ENCODE results near the gene P2RX7.

Gene P2RX7

GRCh38 chr12:121167232-121167820 lies 34.6 kb downstream of the P2RX7 start:
- DNase-seq, result no peak
- Mint-ChIP-seq H3K27ac (no peak overlapping the region), H3K4me1 (peaks cover 26% of the 10 kb centered on the region), H3K27me3 (ENCODE audit: low read depth, poor library complexity) (peaks cover 9% of the 10 kb centered on the region), H3K4me3 (no peak overlapping the region), H3K9me3 (no peaks in the 10 kb centered on the region), H3K36me3 (ENCODE audit: low read depth) (no peaks in the 10 kb centered on the region)
- TF ChIP-seq, protein P1, sequence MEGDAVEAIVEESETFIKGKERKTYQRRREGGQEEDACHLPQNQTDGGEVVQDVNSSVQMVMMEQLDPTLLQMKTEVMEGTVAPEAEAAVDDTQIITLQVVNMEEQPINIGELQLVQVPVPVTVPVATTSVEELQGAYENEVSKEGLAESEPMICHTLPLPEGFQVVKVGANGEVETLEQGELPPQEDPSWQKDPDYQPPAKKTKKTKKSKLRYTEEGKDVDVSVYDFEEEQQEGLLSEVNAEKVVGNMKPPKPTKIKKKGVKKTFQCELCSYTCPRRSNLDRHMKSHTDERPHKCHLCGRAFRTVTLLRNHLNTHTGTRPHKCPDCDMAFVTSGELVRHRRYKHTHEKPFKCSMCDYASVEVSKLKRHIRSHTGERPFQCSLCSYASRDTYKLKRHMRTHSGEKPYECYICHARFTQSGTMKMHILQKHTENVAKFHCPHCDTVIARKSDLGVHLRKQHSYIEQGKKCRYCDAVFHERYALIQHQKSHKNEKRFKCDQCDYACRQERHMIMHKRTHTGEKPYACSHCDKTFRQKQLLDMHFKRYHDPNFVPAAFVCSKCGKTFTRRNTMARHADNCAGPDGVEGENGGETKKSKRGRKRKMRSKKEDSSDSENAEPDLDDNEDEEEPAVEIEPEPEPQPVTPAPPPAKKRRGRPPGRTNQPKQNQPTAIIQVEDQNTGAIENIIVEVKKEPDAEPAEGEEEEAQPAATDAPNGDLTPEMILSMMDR (IDR thresholded peaks at IDR 0.05), result no peak

DNA sequence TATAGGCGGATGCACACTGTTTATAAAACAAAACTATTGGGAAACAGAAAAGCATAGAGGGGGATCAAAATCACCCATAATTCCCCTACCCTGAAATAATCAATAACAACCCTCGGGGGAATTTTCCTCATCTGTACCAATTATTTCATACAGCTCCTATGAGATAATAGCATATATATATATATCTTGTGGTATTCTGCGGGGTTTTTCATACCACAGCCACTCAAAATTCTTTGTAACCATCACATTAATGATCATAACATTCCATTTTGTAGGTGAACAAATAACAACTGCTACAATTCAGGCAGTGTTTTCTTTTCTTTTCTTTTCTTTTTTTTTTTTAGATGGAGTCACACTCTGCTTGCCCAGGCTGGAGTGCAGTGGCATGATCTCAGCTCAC lies 35.3 kb downstream of the P2RX7 start:
- H3K4me3 Mint-ChIP-seq, result no peak overlapping the region
- no peak for DNase-seq
- no peaks in the 10 kb centered on the region for H3K36me3 Mint-ChIP-seq (ENCODE audit: low read depth)
- H3K27me3 Mint-ChIP-seq (ENCODE audit: low read depth, poor library complexity), result peaks cover 9% of the 10 kb centered on the region
- peaks cover 26% of the 10 kb centered on the region for H3K4me1 Mint-ChIP-seq
- TF ChIP-seq, protein P1 (IDR thresholded peaks at IDR 0.05), result no peak
- H3K9me3 Mint-ChIP-seq, result no peaks in the 10 kb centered on the region
- no peak overlapping the region for H3K27ac Mint-ChIP-seq

DNA sequence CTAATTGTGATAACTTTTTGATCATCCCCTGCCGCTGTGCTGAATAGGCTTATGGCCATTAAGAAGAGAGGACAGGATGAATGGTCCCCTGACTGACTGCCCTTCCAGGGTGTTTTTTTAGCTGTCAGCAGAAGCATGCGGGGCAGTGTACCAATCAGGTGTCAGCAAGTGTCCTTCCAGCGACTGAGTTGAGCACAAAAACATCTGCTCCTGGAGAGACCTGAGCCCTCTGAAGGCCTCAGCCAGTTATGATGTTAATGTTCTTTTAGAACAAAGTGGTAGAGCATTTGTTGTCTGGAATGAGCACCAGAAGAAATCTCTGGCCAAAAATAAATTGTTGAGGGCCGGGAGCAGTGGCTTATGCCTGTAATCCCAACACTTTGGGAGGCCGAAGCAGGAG lies 37.5 kb downstream of the P2RX7 start:
- Mint-ChIP-seq H3K4me3 (no peak overlapping the region), H3K36me3 (ENCODE audit: low read depth) (no peaks in the 10 kb centered on the region), H3K4me1 (peaks cover 32% of the 10 kb centered on the region), H3K9me3 (no peaks in the 10 kb centered on the region), H3K27ac (no peak overlapping the region), H3K27me3 (ENCODE audit: low read depth, poor library complexity) (peaks cover 16% of the 10 kb centered on the region)
- no peak for DNase-seq
- TF ChIP-seq, protein P1 (IDR thresholded peaks at IDR 0.05), result no peak

GRCh38 chr12:121170611-121171260 lies 38.1 kb downstream of the P2RX7 start:
- no peaks in the 10 kb centered on the region for H3K36me3 Mint-ChIP-seq (ENCODE audit: low read depth)
- H3K27me3 Mint-ChIP-seq (ENCODE audit: low read depth, poor library complexity), result peaks cover 16% of the 10 kb centered on the region
- TF ChIP-seq, protein P1 (IDR thresholded peaks at IDR 0.05), result no peak
- no peak for DNase-seq
- peak overlapping the region; percentile 86 for H3K27ac Mint-ChIP-seq
- H3K9me3 Mint-ChIP-seq, result no peaks in the 10 kb centered on the region
- H3K4me3 Mint-ChIP-seq, result no peak overlapping the region
- H3K4me1 Mint-ChIP-seq, result peaks cover 32% of the 10 kb centered on the region

- Mint-ChIP-seq H3K27me3 (ENCODE audit: low read depth, poor library complexity) (peaks cover 11% of the 10 kb centered on the region), H3K27ac (no peak overlapping the region), H3K9me3 (no peaks in the 10 kb centered on the region), H3K36me3 (ENCODE audit: low read depth) (no peaks in the 10 kb centered on the region), H3K4me1 (peaks cover 38% of the 10 kb centered on the region), H3K4me3 (no peak overlapping the region)
- DNase-seq, result no peak
- TF ChIP-seq, protein P1 (IDR thresholded peaks at IDR 0.05), result no peak
Measured at GRCh38 chr12:121172145-121172544, 39.5 kb downstream of the P2RX7 start.
